Right lobe of liver (tissue), 6 donors: ENCODE results near the gene BPGM. TPM values are rescaled to one million over a fixed set of nuclear protein-coding genes. Genes with fewer than 3 reads are reported as not detected.

Experiments used
- ATAC-seq, 4 donors: fragments of 200-7000 bp; cut with Tn5 transposase; one replicate each; pipeline ENCODE4 v1.9.1; 2020; ENCODE audit warnings: mild to moderate bottlenecking in 4 of 4, moderate library complexity in 4 of 4
- DNase-seq, 3 donors: peaks; one replicate each; pipeline ENCODE4 v3.0.0-alpha.2; 2020
- H3K27ac ChIP-seq, 3 donors: fragments of 200-600 bp; one replicate each; pipeline ENCODE4 v1.8.0; 2022
- H3K27me3 ChIP-seq, 2 donors: fragments of 200-600 bp; one replicate each; pipeline ENCODE4 v1.8.0; 2022
- H3K36me3 ChIP-seq, 4 donors: fragments of 200-600 bp; sonication (generic) in 1 of 4; one replicate each; pipeline versions ENCODE4 v1.5.1 to v1.8.0; 2017 to 2022; ENCODE audit warnings: control low read depth in 1 of 4
- H3K4me1 ChIP-seq, 4 donors: fragments of 200-600 bp; sonication (generic) in 1 of 4; one replicate each; pipeline versions ENCODE4 v1.5.1 to v1.8.0; 2017 to 2022; ENCODE audit warnings: control low read depth in 1 of 4
- H3K4me3 ChIP-seq, 3 donors: fragments of 200-600 bp; one replicate each; pipeline ENCODE4 v1.8.0; 2022
- H3K9me3 ChIP-seq, 4 donors: fragments of 200-600 bp; sonication (generic) in 1 of 4; one replicate each; pipeline versions ENCODE4 v1.5.1 to v1.8.0; 2017 to 2022; ENCODE audit warnings: control low read depth in 1 of 4
- CTCF ChIP-seq, 4 donors: fragments of 200-600 bp in 3 of 4; fragments of 450-650 bp in 1 of 4; IDR thresholded peaks; one replicate each; pipeline versions ENCODE4 v1.5.1 to v1.8.0; 2016 to 2022; ENCODE audit warnings: antibody characterized with exemption in 4 of 4, mild to moderate bottlenecking in 2 of 4
- POLR2A ChIP-seq: fragments of 450-650 bp; IDR thresholded peaks from one replicate; pipeline ENCODE4 v1.6.1; 2017; ENCODE audit warnings: antibody characterized with exemption, mild to moderate bottlenecking
- WGBS: methylation state at CpG from one replicate; pipeline ENCODE4 v1.1.6; 2018; ENCODE audit warnings: low coverage, low lambda C conversion rate; ENCODE audit not compliant: insufficient coverage; ENCODE audit errors: missing lambda C conversion rate; 5-methylcytosine and 5-hydroxymethylcytosine counted together
- intact Hi-C, 2 donors: fragments of 100-400 bp; cut with DNase I; formaldehyde crosslinking; loops; one replicate each; pipeline versions ENCODE4 v1.11.2 to v1.14.1; 2022
- total RNA-seq, 6 experiments: library from RNA; depleted of rRNA in 2 of 6; stranded (reverse); fragments of >200 nt in 2 of 6; fragmentation: NEBNext Ultra II Directional in 3 of 6; extraction: Animal tissue kit (Norgen Biotek cat#: 25700) in 3 of 6; gene quantifications; one replicate each; pipeline versions ENCODE4 v1.1.0 to v1.2.4, GENCODE V29; 2016 to 2023
- donor health status: DM: no; HTN: yes; CAD: no.
- donor health status: DM: no; HTN: no; CAD: no.
- donor health status: DM: no; HTN: no; CAD: no.
- donor health status: DM: no; HTN: yes; CAD: no.
- donor health status: DM: no; HTN: yes; CAD: no.

Gene BPGM
- total RNA-seq, 6 experiments from 2014 or later = 5.9 to 10.9 (median 7.3) TPM

DNA sequence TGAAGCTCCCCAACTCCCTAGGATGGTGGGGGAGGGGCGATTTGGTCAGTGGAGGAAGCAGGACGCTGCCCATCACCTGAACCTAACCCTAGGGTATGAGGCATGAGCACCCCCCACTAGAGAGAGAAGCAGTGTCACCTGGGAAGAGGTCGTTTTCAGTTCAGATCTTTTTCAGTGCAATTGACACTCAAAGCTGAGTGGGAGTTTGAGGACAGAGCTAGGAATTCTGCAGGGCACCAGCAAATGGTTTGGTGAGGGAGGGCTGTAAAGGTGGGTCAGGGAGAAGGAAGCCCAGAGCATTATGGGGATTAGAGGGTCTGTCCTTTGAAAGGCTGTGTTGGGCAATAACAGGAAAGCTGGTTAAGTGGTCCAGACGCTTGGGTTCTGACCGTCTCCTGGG lies 10.9 kb downstream of the BPGM start:
- no peaks in the 10 kb centered on the region for H3K36me3 ChIP-seq
- ATAC-seq (no peak), DNase-seq (no peak)
- no peaks in the 10 kb centered on the region for H3K27me3 ChIP-seq
- H3K4me3 ChIP-seq = no peak overlapping the region
- no peak overlapping the region for H3K27ac ChIP-seq
- no peaks in the 10 kb centered on the region for H3K9me3 ChIP-seq
- TF ChIP-seq CTCF (IDR thresholded peaks at IDR 0.05) (no peak), POLR2A (no peak)
- H3K4me1 ChIP-seq = no peaks in the 10 kb centered on the region
- 20% methylated on average over 1 of the region's 5 CpGs for WGBS
- intact Hi-C loops = no loop called here

- 98% methylated on average over 5 of the region's 7 CpGs for WGBS
- TF ChIP-seq POLR2A (no peak), CTCF (IDR thresholded peaks at IDR 0.05) (no peak)
- Histone ChIP-seq H3K36me3 (peaks cover 0 to 5% (median 0%) of the 10 kb centered on the region in 4 donors), H3K27ac (no peak overlapping the region), H3K9me3 (no peaks in the 10 kb centered on the region), H3K4me3 (no peak overlapping the region), H3K27me3 (no peaks in the 10 kb centered on the region), H3K4me1 (no peaks in the 10 kb centered on the region)
- intact Hi-C loops = no loop called here
- no peak for DNase-seq
- ATAC-seq = no peak
Measured at GRCh38 chr7:134660242-134660785, 13.7 kb downstream of the BPGM start.

DNA sequence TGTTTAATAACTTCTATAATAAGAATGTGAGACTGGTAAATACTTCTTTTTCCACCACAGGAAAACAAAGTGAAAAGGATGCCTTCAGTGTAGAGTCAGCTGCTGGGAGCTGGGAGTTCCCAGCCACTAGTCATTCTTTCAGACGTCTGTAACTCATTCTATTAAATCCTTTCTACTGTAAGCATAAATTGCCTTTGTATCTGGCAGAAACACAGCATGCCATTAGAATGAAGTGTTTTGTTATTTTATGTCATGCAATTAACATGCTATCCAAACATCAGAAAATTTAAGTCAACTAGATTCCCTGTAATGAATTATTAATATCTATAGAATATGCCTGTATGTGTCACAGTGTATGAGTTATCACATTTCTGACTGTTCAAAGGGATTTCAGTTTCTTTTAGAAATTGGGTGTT lies 14.3 kb downstream of the BPGM start:
- Histone ChIP-seq H3K4me3 (no peak overlapping the region), H3K27ac (no peak overlapping the region), H3K4me1 (no peaks in the 10 kb centered on the region), H3K36me3 (peaks cover 0 to 5% (median 0%) of the 10 kb centered on the region in 4 donors), H3K9me3 (no peaks in the 10 kb centered on the region), H3K27me3 (no peaks in the 10 kb centered on the region)
- DNase-seq (no peak), ATAC-seq (no peak)
- intact Hi-C loops = no loop called here
- 60% methylated on average over 1 of the region's 1 CpG for WGBS
- TF ChIP-seq POLR2A (no peak), CTCF (IDR thresholded peaks at IDR 0.05) (no peak)

GRCh38 chr7:134662166-134662870 lies 15.7 kb downstream of the BPGM start:
- peaks cover 0 to 5% (median 1%) of the 10 kb centered on the region in 4 donors for H3K36me3 ChIP-seq
- H3K27me3 ChIP-seq = no peaks in the 10 kb centered on the region
- H3K27ac ChIP-seq = no peak overlapping the region
- TF ChIP-seq POLR2A (no peak), CTCF (IDR thresholded peaks at IDR 0.05) (no peak)
- intact Hi-C loops = no loop called here
- H3K9me3 ChIP-seq = no peaks in the 10 kb centered on the region
- no peaks in the 10 kb centered on the region for H3K4me1 ChIP-seq
- DNase-seq (no peak), ATAC-seq (no peak)
- no peak overlapping the region for H3K4me3 ChIP-seq
- 76% methylated on average over 5 of the region's 5 CpGs for WGBS
